ENCODE measurements around the gene BEND6. TPM values are rescaled to one million over a fixed set of nuclear protein-coding genes. Genes with fewer than 3 reads are reported as not detected.
A peak's percentile ranks its signal among the peaks of the same experiment; 100 is the strongest.

Gene BEND6
- total RNA-seq, 1 experiment from 2014 or later, result 0.58 TPM

- Histone ChIP-seq H3K9me2 (replicated peaks; ENCODE audit: low read length) (no peaks in the 10 kb centered on the region), H4K20me1 (ENCODE audit: low read length) (no peaks in the 10 kb centered on the region), H2AFZ (ENCODE audit: low read length) (no peak overlapping the region), H3K4me2 (ENCODE audit: low read length) (no peak overlapping the region), H3K4me3 (ENCODE audit: low read length) (no peak overlapping the region), H3K9ac (ENCODE audit: low read length) (no peak overlapping the region), H3K79me2 (ENCODE audit: low read length) (no peaks in the 10 kb centered on the region), H3K4me1 (ENCODE audit: insufficient read depth, low read length) (peaks cover 29% of the 10 kb centered on the region), H3K9me3 (ENCODE audit: low read length) (peaks cover 17% of the 10 kb centered on the region), H3F3A (ENCODE audit: low read length, unreplicated experiment) (no peaks in the 10 kb centered on the region), H3K27me3 (ENCODE audit: low read length) (no peaks in the 10 kb centered on the region), H3K36me3 (ENCODE audit: low read depth, low read length) (no peaks in the 10 kb centered on the region), H3K27ac (ENCODE audit: low read length) (no peak overlapping the region)
- ATAC-seq (no peak), DNase-seq (no peak)
- intact Hi-C loops (cut with micrococcal nuclease), result loop anchor here (10.0 kb wide), 1 partner anchor 289 kb away; the partner anchor contains the start of gene PRIM2
- ChIA-PET CTCF (no interaction called here), POLR2A (ENCODE audit: unreplicated experiment) (no interaction called here)
- no TSS peak for BruUV-seq (replicated peaks)
- TF ChIP-seq CTCF (conservative IDR thresholded peaks at IDR 0.05; ENCODE audit: low read depth, low read length) (no peak), EZH2 (IDR thresholded peaks at IDR 0.05; ENCODE audit: low read length, unreplicated experiment) (no peak), EZH2phosphoT487 (IDR thresholded peaks at IDR 0.05; ENCODE audit: borderline replicate concordance, low read length) (no peak)
Observed at GRCh38 chr6:57026001-57026400, 71.1 kb downstream of the BEND6 start.

GRCh38 chr6:57027301-57027700, 72.4 kb downstream of the BEND6 start:
- H3F3A ChIP-seq (ENCODE audit: low read length, unreplicated experiment), result no peaks in the 10 kb centered on the region
- no TSS peak for BruUV-seq (replicated peaks)
- peak; percentile 49 for DNase-seq
- peak; percentile 99 for ATAC-seq
- H3K27ac ChIP-seq (ENCODE audit: low read length), result no peak overlapping the region
- ChIA-PET CTCF (interaction anchor here (0.9 to 1.0 kb wide), 3 partner anchors 72 to 125 kb away, joined by 3 read pairs; partner anchors contain the start of gene BEND6), POLR2A (ENCODE audit: unreplicated experiment) (no interaction called here)
- H3K9me2 ChIP-seq (replicated peaks; ENCODE audit: low read length), result no peaks in the 10 kb centered on the region
- H3K79me2 ChIP-seq (ENCODE audit: low read length), result no peaks in the 10 kb centered on the region
- intact Hi-C loops (cut with micrococcal nuclease), result loop anchor here (10.0 kb wide), 1 partner anchor 288 kb away; the partner anchor contains the start of gene PRIM2
- no peak overlapping the region for H3K4me3 ChIP-seq (ENCODE audit: low read length)
- TF ChIP-seq EZH2phosphoT487 (IDR thresholded peaks at IDR 0.05; ENCODE audit: borderline replicate concordance, low read length), result no peak
- TF ChIP-seq EZH2 (IDR thresholded peaks at IDR 0.05; ENCODE audit: low read length, unreplicated experiment), result no peak
- no peak overlapping the region for H2AFZ ChIP-seq (ENCODE audit: low read length)
- H3K36me3 ChIP-seq (ENCODE audit: low read depth, low read length), result no peaks in the 10 kb centered on the region
- peaks cover 29% of the 10 kb centered on the region for H3K4me1 ChIP-seq (ENCODE audit: insufficient read depth, low read length)
- H3K4me2 ChIP-seq (ENCODE audit: low read length), result no peak overlapping the region
- no peaks in the 10 kb centered on the region for H4K20me1 ChIP-seq (ENCODE audit: low read length)
- no peaks in the 10 kb centered on the region for H3K27me3 ChIP-seq (ENCODE audit: low read length)
- peaks cover 17% of the 10 kb centered on the region for H3K9me3 ChIP-seq (ENCODE audit: low read length)
- no peak overlapping the region for H3K9ac ChIP-seq (ENCODE audit: low read length)

- CTCF ChIA-PET, result no interaction called here
- no peaks in the 10 kb centered on the region for H3K9me2 ChIP-seq (replicated peaks; ENCODE audit: low read length)
- H4K20me1 ChIP-seq (ENCODE audit: low read length), result no peaks in the 10 kb centered on the region
- no peaks in the 10 kb centered on the region for H3K36me3 ChIP-seq (ENCODE audit: low read depth, low read length)
- H3K4me1 ChIP-seq (ENCODE audit: insufficient read depth, low read length), result peaks cover 29% of the 10 kb centered on the region
- ATAC-seq (no peak), DNase-seq (peak; percentile 56)
- no peaks in the 10 kb centered on the region for H3K27me3 ChIP-seq (ENCODE audit: low read length)
- intact Hi-C loops (cut with micrococcal nuclease), result loop anchor here (10.0 kb wide), 1 partner anchor 286 kb away; the partner anchor contains the start of gene PRIM2
- POLR2A ChIA-PET (ENCODE audit: unreplicated experiment), result no interaction called here
- BruUV-seq (replicated peaks), result no TSS peak
- H3K4me3 ChIP-seq (ENCODE audit: low read length), result no peak overlapping the region
- peaks cover 13% of the 10 kb centered on the region; the same call in 1 of the 2 replicates for H3K9me3 ChIP-seq (ENCODE audit: low read length)
- TF ChIP-seq EZH2 (IDR thresholded peaks at IDR 0.05; ENCODE audit: low read length, unreplicated experiment), result no peak
- TF ChIP-seq EZH2phosphoT487 (IDR thresholded peaks at IDR 0.05; ENCODE audit: borderline replicate concordance, low read length), result no peak
- no peak for TF ChIP-seq CTCF (conservative IDR thresholded peaks at IDR 0.05; ENCODE audit: low read depth, low read length)
- H3K9ac ChIP-seq (ENCODE audit: low read length), result no peak overlapping the region
- H2AFZ ChIP-seq (ENCODE audit: low read length), result no peak overlapping the region
- no peak overlapping the region for H3K27ac ChIP-seq (ENCODE audit: low read length)
- no peak overlapping the region for H3K4me2 ChIP-seq (ENCODE audit: low read length)
- H3K79me2 ChIP-seq (ENCODE audit: low read length), result no peaks in the 10 kb centered on the region
- H3F3A ChIP-seq (ENCODE audit: low read length, unreplicated experiment), result no peaks in the 10 kb centered on the region
Observed at GRCh38 chr6:57029213-57029612, 74.3 kb downstream of the BEND6 start.
